Loucy (cell line): ENCODE measurements around the gene CFAP77.

Experiments
- H2AFZ ChIP-seq: fragments of 200-600 bp; sonication (generic); 2 replicates; pipeline ENCODE4 v1.6.0; 2016; ENCODE audit warnings: antibody characterized with exemption, mild to moderate bottlenecking, low read length, moderate library complexity
- H3F3A ChIP-seq: fragments of 200-600 bp; 2 replicates; pipeline ENCODE4 v1.6.0; 2016; ENCODE audit warnings: antibody characterized with exemption, low read depth, mild to moderate bottlenecking
- H3K27me3 ChIP-seq: fragments of 200-600 bp; sonication (generic); 2 replicates; pipeline ENCODE4 v1.6.1; 2014; ENCODE audit warnings: low read length, mild to moderate bottlenecking; ENCODE audit not compliant: insufficient read depth, poor library complexity, severe bottlenecking
- H3K36me3 ChIP-seq: fragments of 200-600 bp; sonication (generic); 2 replicates; pipeline ENCODE4 v1.6.1; 2016; ENCODE audit warnings: low read length; ENCODE audit not compliant: insufficient read depth
- H3K4me1 ChIP-seq: fragments of 200-600 bp; sonication (generic); 2 replicates; pipeline ENCODE4 v1.5.1; 2014; ENCODE audit warnings: low read length, mild to moderate bottlenecking; ENCODE audit not compliant: insufficient read depth, poor library complexity, severe bottlenecking
- H3K4me2 ChIP-seq: fragments of 200-600 bp; sonication (generic); 2 replicates; pipeline ENCODE4 v1.6.0; 2014; ENCODE audit warnings: antibody characterized with exemption, low read length, low read depth, mild to moderate bottlenecking; ENCODE audit not compliant: poor library complexity, severe bottlenecking
- H3K4me3 ChIP-seq: fragments of 200-600 bp; sonication (generic); 2 replicates; pipeline ENCODE4 v1.5.1; 2014; ENCODE audit warnings: low read length, mild to moderate bottlenecking, mixed read lengths; ENCODE audit not compliant: poor library complexity, severe bottlenecking
- H3K79me2 ChIP-seq: fragments of 200-600 bp; sonication (generic); 2 replicates; pipeline ENCODE4 v1.6.1; 2014; ENCODE audit warnings: low read length; ENCODE audit not compliant: insufficient read depth
- H3K9ac ChIP-seq: fragments of 200-600 bp; sonication (generic); 2 replicates; pipeline ENCODE4 v1.6.0; 2014; ENCODE audit warnings: mild to moderate bottlenecking, low read depth, low read length, moderate library complexity; ENCODE audit not compliant: poor library complexity, severe bottlenecking
- H3K9me2 ChIP-seq: fragments of 200-600 bp; sonication (generic); replicated peaks from 2 replicates; pipeline ENCODE4 v1.6.1; 2016; ENCODE audit warnings: low read depth, low read length, mixed read lengths
- H3K9me3 ChIP-seq: fragments of 200-600 bp; sonication (generic); 2 replicates; pipeline ENCODE4 v1.6.1; 2014; ENCODE audit warnings: mild to moderate bottlenecking, antibody characterized with exemption, low read length, low read depth; ENCODE audit not compliant: insufficient read depth
- H4K20me1 ChIP-seq: fragments of 200-600 bp; sonication (generic); 2 replicates; pipeline ENCODE4 v1.6.0; 2014; ENCODE audit warnings: antibody characterized with exemption, low read length, mild to moderate bottlenecking; ENCODE audit not compliant: insufficient read depth, poor library complexity, severe bottlenecking
- CTCF ChIP-seq: fragments of 200-600 bp; sonication (generic); conservative IDR thresholded peaks from 2 replicates; pipeline ENCODE4 v1.5.1; 2014; ENCODE audit warnings: mild to moderate bottlenecking, antibody characterized with exemption, low read length
- EZH2phosphoT487 ChIP-seq: fragments of 200-600 bp; IDR thresholded peaks from 2 replicates; pipeline ENCODE4 v1.6.1; 2018; ENCODE audit warnings: antibody characterized with exemption, mild to moderate bottlenecking, moderate library complexity, borderline replicate concordance

CFAP77 gene

DNA sequence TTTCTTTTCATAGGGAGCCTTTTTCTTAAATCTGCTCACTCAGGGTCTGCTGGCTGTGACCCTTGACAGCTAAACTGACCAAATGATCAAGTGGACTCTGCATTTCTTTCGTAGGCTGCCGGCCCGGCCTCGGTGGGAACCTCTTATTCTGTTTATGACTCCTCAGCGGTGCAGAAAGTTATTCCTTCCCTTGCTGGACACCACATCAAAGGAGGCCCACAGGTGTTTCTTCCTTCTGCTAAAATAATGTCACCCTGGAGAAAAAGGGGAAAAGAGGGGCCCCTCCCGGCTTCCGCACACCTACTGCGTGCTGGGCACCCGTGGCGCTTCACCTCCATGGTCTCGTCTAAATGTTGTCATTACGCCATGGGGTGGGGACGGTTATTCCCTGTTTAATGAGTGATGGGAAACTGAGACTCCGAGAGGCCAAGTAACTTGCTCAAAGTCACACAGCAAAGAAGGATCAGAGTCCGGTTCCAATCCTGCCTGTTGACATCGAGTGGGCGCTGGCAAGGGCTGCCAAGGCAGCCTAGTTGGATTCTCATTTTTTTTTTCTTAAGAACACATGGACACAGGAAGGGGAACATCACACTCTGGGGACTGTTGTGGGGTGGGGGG, 72.3 kb downstream of the CFAP77 start:
- Histone ChIP-seq H3K4me1 (peaks cover 23% of the 10 kb centered on the region), H3K79me2 (no peaks in the 10 kb centered on the region), H3K27me3 (no peaks in the 10 kb centered on the region), H3K36me3 (no peaks in the 10 kb centered on the region), H3K9ac (no peak overlapping the region), H3K4me3 (peak overlapping the region; percentile 33), H3K4me2 (peak overlapping the region; percentile 64), H3F3A (peaks cover 5% of the 10 kb centered on the region; the same call in 1 of the 2 replicates), H4K20me1 (no peaks in the 10 kb centered on the region), H2AFZ (no peak overlapping the region), H3K9me2 (no peaks in the 10 kb centered on the region), H3K9me3 (no peaks in the 10 kb centered on the region)
- no peak for TF ChIP-seq CTCF
- TF ChIP-seq EZH2phosphoT487 = no peak

- H3K79me2 ChIP-seq = no peaks in the 10 kb centered on the region
- no peak overlapping the region for H3K4me2 ChIP-seq
- H2AFZ ChIP-seq = no peak overlapping the region
- H3K36me3 ChIP-seq = no peaks in the 10 kb centered on the region
- H3K9me2 ChIP-seq = no peaks in the 10 kb centered on the region
- H4K20me1 ChIP-seq = no peaks in the 10 kb centered on the region
- H3F3A ChIP-seq = peaks cover 6% of the 10 kb centered on the region; the same call in 1 of the 2 replicates
- TF ChIP-seq EZH2phosphoT487 (no peak), CTCF (no peak)
- H3K4me1 ChIP-seq = peaks cover 39% of the 10 kb centered on the region
- H3K9me3 ChIP-seq = no peaks in the 10 kb centered on the region
- no peaks in the 10 kb centered on the region for H3K27me3 ChIP-seq
- H3K9ac ChIP-seq = no peak overlapping the region
- no peak overlapping the region for H3K4me3 ChIP-seq
Measured at GRCh38 chr9:132485393-132485792, 75.4 kb downstream of the CFAP77 start.

DNA sequence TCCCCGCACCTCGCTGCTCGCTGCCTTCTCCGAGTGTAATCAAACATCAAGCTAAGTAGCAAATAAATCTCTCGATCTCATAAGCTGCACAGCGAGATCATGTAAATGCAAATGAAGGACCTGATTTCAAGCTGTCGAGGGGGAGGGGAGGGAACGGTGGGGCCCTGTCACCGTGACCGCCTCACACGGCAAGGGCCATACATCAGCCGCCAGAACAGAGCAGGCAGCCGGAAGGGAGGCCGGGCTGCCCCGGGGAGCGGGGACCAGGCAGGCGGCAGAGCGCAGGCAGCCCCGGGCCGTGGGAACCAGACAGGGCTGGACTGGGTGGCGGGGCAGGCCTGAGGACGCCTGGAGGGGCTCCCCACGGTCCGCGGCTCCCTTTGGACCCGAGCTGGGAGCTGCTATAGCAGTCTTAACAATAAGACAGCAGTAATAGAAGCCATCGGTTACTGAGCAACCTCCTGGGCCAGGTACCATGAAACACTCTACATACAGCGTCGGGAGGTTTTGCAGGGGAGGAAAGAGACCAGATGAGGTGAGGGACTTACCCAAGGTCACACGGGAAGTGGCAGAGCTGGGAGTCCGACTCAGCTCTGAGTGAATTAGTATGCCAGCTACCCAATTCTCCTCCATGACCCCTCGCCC, 76.8 kb downstream of the CFAP77 start:
- no peaks in the 10 kb centered on the region for H3K9me2 ChIP-seq
- H3K36me3 ChIP-seq = no peaks in the 10 kb centered on the region
- H3F3A ChIP-seq = peaks cover 6% of the 10 kb centered on the region; the same call in 1 of the 2 replicates
- peaks cover 36% of the 10 kb centered on the region for H3K4me1 ChIP-seq
- H3K9me3 ChIP-seq = no peaks in the 10 kb centered on the region
- peak overlapping the region; percentile 33 for H3K9ac ChIP-seq
- H3K27me3 ChIP-seq = no peaks in the 10 kb centered on the region
- no peaks in the 10 kb centered on the region for H3K79me2 ChIP-seq
- peak overlapping the region; percentile 47 for H3K4me3 ChIP-seq
- TF ChIP-seq EZH2phosphoT487 = no peak
- no peak for TF ChIP-seq CTCF
- no peaks in the 10 kb centered on the region for H4K20me1 ChIP-seq
- H3K4me2 ChIP-seq = peak overlapping the region; percentile 74
- 0 out of 2 replicates have a peak overlapping the region, but pooled peaks have one; percentile 24 for H2AFZ ChIP-seq
